Stimulated activated CD4-positive, alpha-beta T cell treated with anti-CD3 and anti-CD28 coated beads, Interleukin-12 subunit alpha, Interleukin-12 subunit beta, amount 100 ng/mL, for 4 hours (primary cell): ENCODE results near the gene NADK.

Experiments used
- DNase-seq: peaks from one replicate; pipeline ENCODE4 v3.0.0-alpha.2; 2020

Gene NADK

GRCh38 chr1:1777950-1778662 lies at the start of gene NADK:
NADK (minus strand) TSS chr1:1778470; CDS start chr1:1765406, 13,064 bp downstream.
- peak; percentile 72 for DNase-seq

DNA sequence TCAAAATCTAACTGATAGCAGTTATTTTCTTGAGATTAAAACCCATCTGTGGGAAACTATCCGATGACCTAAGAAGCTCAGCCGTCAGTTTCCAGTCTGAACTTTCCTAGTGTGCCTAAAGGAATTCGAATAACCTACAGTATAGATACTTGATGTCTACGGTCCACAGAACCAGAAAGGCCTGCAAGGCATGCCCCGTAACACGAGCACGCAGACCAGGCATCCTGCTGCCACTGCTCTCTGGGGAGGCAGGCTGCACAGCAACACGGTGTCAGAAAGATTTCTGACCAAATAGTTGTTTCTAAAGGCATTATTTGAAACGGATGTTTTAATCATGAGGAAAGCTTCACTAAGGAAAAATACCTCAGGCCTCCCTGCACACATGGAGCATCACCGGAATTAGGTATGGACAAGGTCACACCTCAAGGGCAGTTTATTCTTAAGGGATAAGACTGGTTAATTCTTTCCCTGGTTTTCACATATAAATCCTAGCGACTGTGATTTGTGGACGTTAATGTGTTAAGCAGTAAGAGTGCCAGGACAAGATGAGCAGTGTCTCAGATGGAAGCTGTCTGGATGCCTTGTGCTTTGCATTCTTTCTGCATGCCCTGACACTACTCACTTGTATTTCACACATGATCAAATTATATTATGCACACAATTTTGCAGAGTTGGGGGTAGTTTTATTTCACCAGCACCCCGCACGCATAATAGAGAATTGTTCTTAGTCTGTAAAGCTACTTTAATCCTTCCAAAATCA lies 49.0 kb upstream of the NADK start:
- no peak for DNase-seq

DNA sequence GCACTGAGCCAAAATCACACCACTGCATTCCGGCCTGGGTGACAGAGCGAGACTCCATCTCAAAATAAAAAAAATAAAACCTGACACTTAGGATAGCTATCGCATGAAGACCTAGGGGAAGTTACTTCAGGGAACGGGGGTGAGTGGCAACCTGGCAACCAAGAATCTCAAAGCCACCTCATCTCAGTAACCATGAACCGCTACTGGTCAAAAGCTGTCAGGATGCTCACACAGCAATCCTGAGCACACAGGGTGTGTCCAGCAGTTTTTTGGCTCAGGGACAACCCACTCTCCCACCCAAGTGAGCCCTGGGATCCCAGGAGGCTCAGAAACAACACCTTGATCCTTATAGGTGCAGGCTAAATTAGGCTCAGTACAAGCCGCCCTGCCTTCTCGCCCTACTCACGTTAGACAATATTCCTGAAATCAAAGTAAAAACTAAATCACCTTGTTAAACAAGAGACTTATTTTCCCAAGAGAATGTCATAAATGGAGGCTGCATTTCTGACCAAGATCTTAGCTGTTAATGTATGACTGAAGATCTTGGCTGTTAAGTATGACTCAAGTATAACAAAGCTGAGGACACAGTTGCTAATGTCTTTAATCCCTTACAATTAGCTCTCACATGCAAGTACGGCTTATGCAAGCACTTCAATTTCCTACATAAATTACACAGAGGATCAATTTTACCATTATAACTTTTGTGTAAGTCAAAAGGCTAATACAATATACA lies 48.3 kb upstream of the NADK start:
- DNase-seq, result no peak

GRCh38 chr1:1825217-1825616 lies 46.9 kb upstream of the NADK start:
- no peak for DNase-seq

DNA sequence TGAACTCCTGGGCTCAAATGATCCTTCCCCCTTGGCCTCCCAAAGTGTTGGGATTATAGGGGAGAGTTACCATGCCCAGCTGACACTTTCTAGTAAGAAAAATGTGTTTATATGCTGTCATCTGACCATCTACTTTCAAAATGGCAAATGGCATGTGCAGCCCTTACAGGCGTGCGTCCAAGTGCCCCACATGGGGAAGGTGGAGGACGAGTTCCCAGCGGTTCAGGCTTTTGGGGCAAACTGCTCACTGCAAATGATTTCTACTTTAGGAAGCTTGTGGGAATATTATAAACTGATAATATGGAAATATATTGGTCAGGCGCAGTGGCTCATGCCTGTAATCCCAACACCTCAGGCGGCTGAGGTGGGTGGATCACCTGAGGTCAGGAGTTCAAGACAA lies 41.5 kb upstream of the NADK start:
- no peak for DNase-seq

- no peak for DNase-seq
Measured at GRCh38 chr1:1817221-1817620, 39.0 kb upstream of the NADK start.

DNA sequence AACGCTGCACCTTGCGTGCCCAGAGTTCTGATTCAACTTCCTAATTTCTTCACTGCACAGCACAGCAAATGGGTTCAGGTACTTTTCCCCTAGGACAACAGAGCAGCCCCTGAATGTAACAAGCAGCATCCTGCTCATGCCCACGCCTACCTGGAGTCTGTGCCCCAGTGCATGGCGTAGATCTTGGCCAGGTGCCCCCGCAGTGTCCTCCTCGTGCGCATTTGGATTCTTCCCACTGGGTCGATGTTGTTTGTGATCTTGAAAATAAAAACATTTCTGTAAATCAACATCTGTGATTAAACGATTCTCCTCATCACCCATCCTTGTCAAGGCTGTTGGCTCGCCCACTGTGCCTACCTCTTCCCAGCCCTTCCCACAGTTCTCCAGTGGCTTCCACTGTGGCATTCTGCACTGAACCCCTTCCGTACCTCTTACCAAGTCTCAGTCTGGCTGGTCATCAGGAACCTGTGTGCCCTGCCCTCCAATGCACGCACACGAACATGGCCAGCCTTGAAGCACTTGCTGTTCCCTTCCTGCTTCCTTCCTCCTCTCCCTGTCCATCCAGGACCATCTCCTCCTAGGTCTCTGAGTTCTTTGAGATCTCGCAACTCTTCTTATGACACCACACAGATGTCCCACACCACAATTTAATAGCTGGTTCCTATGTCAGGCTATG lies 37.5 kb upstream of the NADK start:
- no peak for DNase-seq

- DNase-seq, result no peak
Measured at GRCh38 chr1:1809489-1809888, 31.2 kb upstream of the NADK start.

DNA sequence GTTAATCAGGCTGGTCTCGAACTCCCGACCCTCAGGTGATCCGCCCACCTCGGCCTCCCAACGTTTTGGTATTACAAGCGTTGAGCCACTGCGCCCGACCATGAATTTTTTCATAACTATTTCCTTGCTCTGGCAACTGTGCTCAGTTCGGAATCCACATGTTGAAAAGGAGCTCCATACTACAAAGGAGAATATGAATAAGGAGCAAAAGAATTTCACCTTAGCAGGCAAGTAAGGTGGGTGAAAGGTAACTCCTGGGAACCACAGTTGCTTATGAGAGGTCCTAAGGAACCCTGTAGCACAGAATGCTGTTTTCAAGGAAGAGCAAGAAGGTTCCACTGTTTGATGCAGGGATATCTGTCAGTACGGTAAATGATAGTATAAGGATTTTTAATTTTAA lies 29.9 kb upstream of the NADK start:
- no peak for DNase-seq

DNA sequence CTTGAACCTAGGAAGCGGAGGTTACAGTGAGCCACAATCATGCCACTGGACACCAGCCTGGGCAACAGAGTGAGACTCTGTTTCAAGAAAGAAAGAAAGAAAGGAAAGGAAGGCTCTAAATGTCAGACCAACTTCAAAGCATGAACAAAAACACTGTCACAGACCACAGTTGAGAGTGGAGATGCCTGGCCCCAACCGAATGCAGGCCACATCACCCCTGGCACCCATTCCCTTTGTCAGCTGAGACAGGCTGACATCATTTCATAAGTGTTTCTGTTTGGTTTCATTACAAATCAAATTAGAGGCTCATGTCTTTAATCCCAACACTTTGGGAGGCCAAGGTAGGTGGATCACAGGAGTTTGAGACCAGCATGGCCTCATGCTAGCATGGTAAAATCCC lies 28.6 kb upstream of the NADK start:
- no peak for DNase-seq

GRCh38 chr1:1804301-1804700 lies 26.0 kb upstream of the NADK start:
- DNase-seq, result no peak

DNA sequence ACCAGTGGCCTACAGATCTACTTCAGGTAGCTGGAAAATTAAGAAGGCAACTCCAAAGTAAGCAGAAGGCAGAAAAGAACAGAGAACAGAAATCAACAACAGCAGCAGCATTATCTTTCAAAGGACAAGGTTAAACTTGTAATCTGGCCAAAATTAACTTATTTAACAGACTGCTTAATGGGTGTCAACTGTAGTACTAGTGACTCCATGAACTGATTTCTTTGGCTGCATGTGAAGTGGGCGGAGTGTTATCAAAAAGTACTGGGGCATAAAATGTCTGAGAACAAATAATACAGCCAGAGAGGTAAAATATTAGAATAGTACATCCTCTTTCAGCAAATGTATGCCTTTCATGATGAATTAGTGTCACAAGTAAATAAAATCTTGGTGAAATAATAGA lies 24.6 kb upstream of the NADK start:
- no peak for DNase-seq

DNA sequence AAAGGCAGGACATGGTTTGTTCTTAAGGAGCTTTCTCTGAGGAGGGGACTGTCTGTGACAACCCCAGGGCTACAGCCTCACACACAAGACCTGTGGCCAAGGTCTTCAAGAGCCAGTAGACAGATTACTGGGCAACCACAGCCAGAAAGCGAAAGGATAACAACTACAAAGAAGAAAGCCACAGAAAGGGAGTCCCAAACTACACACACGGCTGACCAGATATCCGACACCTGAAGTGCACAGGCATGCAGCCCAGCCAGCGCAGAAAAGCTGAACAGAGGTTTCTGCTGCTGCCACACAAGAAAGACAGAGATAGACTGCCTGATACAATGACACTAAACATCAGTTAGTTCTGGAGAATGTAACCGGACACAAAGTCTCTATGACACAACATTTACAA lies 21.4 kb upstream of the NADK start:
- DNase-seq, result no peak

- no peak for DNase-seq
Measured at GRCh38 chr1:1797731-1798341, 19.6 kb upstream of the NADK start.

DNA sequence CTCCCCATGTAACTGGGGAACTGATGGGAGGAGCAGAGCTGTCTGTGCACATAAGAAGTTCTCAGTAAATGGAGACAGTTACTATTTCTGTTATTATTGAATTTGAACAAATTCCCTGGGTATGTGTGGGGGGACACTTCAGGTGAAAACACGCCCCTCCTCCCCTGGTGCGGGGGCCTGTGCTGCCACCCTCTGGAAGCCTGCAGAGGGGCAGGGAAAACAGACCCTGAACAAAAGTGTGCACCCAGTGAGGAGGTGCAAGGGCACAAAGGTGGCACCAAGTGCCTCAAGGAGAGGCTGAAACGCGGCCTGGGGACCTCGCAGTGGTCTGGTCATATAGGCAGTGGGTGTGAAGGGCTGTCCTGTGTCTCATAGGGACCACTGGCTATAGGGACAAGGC lies 18.2 kb upstream of the NADK start:
- DNase-seq, result no peak

- DNase-seq, result no peak
Measured at GRCh38 chr1:1794999-1795398, 16.7 kb upstream of the NADK start.

DNA sequence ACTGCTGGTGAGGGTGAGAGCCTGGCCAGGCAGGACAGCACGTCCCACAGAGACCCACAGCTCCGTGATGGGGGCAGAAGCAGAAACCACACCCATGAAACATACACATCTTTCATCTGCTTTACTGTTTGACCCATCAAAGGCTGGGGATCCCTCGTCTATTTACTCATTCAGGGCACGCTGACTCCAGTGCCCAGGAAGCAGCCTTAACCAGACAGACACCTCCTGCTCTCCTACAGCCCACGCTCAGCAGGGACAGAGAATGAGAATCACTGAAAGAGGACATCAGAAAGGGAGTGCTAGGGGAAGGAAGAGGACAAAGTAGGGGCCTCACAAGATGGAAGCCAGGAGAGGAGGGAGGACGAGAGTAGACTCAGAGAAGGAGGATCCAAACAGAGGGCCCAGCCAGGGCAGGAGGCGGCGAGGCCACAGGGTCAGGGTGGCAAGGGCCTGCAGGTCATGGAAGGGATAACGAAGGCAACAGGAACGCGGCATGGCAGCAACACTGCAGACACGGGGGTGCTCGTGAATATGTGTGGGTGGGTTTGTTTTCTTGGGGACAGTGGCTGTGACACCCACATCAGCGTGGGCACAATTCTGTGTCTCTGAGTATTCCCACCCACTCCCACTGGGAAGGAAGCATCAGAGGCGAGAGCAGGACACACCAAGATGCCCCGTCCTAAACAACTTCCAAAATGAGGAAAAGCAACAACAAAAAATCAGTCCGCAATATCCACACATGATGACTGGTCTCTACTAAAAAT lies 15.4 kb upstream of the NADK start:
- no peak for DNase-seq

GRCh38 chr1:1788646-1789431 lies 10.6 kb upstream of the NADK start:
- no peak for DNase-seq

GRCh38 chr1:1788136-1788535 lies 9.9 kb upstream of the NADK start:
- no peak for DNase-seq

GRCh38 chr1:1786836-1787605 lies 8.8 kb upstream of the NADK start:
- no peak for DNase-seq
